H1 (cell line): ENCODE data around the gene KLHL10. TPM values are rescaled to one million over a fixed set of nuclear protein-coding genes. Genes with fewer than 3 reads are reported as not detected.
A peak's percentile ranks its signal among the peaks of the same experiment; 100 is the strongest.

Source experiments
- CTCF ChIA-PET: fragments of 300-600 bp; sonication (Branson Sonifier 250); formaldehyde crosslinking; loops from one replicate; lab custom pipeline; 2021; ENCODE audit not compliant: partially characterized antibody; lab: Charles Lee
- POLR2A ChIA-PET: fragments of 300-600 bp; sonication (Branson Sonifier 250); formaldehyde crosslinking; loops from one replicate; lab custom pipeline; 2021; ENCODE audit warnings: inconsistent platforms; ENCODE audit not compliant: partially characterized antibody; lab: Charles Lee
- DNase-seq, 2 experiments: peaks; one replicate each; pipeline versions ENCODE4 v3.0.0 to v3.0.0-alpha.2; 2010 to 2022; ENCODE audit warnings: low spot score in 2 of 2, low read depth in 1 of 2, mixed read lengths in 1 of 2
- FAIRE-seq: peaks from 2 replicates; lab custom pipeline; 2011; peaks lifted over from hg19 to GRCh38; lab: Jason Lieb, UNC
- H2AFZ ChIP-seq: 2 replicates; pipeline ENCODE4 v1.8.1; 2012; ENCODE audit warnings: low read length, inconsistent platforms
- H2AK5ac ChIP-seq: 2 replicates; pipeline ENCODE4 v1.6.1; 2013; ENCODE audit warnings: low read depth, low read length
- H2BK120ac ChIP-seq: replicated peaks from 2 replicates; pipeline ENCODE3; 2013; ENCODE audit warnings: low read depth, low read length, inconsistent platforms
- H2BK12ac ChIP-seq: 2 replicates; pipeline ENCODE4 v1.6.1; 2013; ENCODE audit warnings: low read depth, low read length
- H2BK15ac ChIP-seq: 2 replicates; pipeline ENCODE4 v1.6.1; 2013; ENCODE audit warnings: low read length
- H2BK20ac ChIP-seq: 2 replicates; pipeline ENCODE4 v1.6.1; 2013; ENCODE audit warnings: low read length
- H2BK5ac ChIP-seq: 2 replicates; pipeline ENCODE4 v1.6.1; 2013; ENCODE audit warnings: low read depth, low read length
- H3K14ac ChIP-seq: 2 replicates; pipeline ENCODE4 v1.6.1; 2013; ENCODE audit warnings: inconsistent platforms; ENCODE audit not compliant: insufficient read length
- H3K18ac ChIP-seq: 2 replicates; pipeline ENCODE4 v1.6.1; 2013; ENCODE audit warnings: low read length; ENCODE audit errors: extremely low read depth
- H3K23ac ChIP-seq: 2 replicates; pipeline ENCODE4 v1.6.1; 2013; ENCODE audit warnings: inconsistent platforms; ENCODE audit not compliant: insufficient read length
- H3K23me2 ChIP-seq: 2 replicates; pipeline ENCODE4 v1.6.1; 2013; ENCODE audit warnings: low read depth, low read length
- H3K27ac ChIP-seq: 2 replicates; pipeline ENCODE4 v1.6.1; 2011; ENCODE audit warnings: low read depth, low read length, inconsistent platforms
- H3K27me3 ChIP-seq, 4 experiments: replicated peaks in 1 of 4; 1 replicate in 1 of 4; 2 replicates in 3 of 4; pipeline versions ENCODE4 v1.6.1 to v1.8.1; 2011 to 2013; ENCODE audit warnings: low read length in 3 of 4, mild to moderate bottlenecking in 3 of 4, inconsistent platforms in 2 of 4, mixed read lengths in 2 of 4, moderate library complexity in 1 of 4; ENCODE audit not compliant: control insufficient read depth in 3 of 4, insufficient read depth in 3 of 4; ENCODE audit errors: extremely low read depth in 1 of 4
- H3K36me3 ChIP-seq, 4 experiments: 2 replicates each; pipeline versions ENCODE4 v1.6.1 to v1.8.1; 2011 to 2013; ENCODE audit warnings: mild to moderate bottlenecking in 4 of 4, low read length in 3 of 4, moderate library complexity in 2 of 4, control low read depth in 1 of 4, inconsistent platforms in 1 of 4; ENCODE audit not compliant: insufficient read depth in 4 of 4, control insufficient read depth in 2 of 4
- H3K4ac ChIP-seq: replicated peaks from 2 replicates; pipeline ENCODE3; 2013; ENCODE audit warnings: low read length, low read depth, mixed read lengths, inconsistent platforms; ENCODE audit not compliant: insufficient read length
- H3K4me1 ChIP-seq, 4 experiments: replicated peaks in 1 of 4; 1 replicate in 1 of 4; 2 replicates in 3 of 4; pipeline versions ENCODE4 v1.6.1 to v1.8.1; 2011 to 2013; ENCODE audit warnings: low read length in 3 of 4, inconsistent platforms in 2 of 4, mixed read lengths in 1 of 4; ENCODE audit not compliant: insufficient read depth in 4 of 4, control insufficient read depth in 3 of 4
- H3K4me2 ChIP-seq, 2 experiments: 2 replicates each; pipeline versions ENCODE4 v1.6.1 to v1.8.1; 2011 to 2013; ENCODE audit warnings: low read depth in 2 of 2, low read length in 2 of 2, control low read depth in 1 of 2, inconsistent platforms in 1 of 2, mild to moderate bottlenecking in 1 of 2; ENCODE audit not compliant: insufficient read depth in 1 of 2
- H3K4me3 ChIP-seq, 4 experiments: fragments of 200-600, 300-600 bp in 1 of 4; sonication (generic), shearing (Covaris generic), sonication (Bioruptor Twin) in 1 of 4; 2 replicates each; pipeline versions ENCODE4 v1.5.1 to v1.8.1; 2011 to 2016; ENCODE audit warnings: low read length in 4 of 4, low read depth in 3 of 4, control low read depth in 2 of 4, inconsistent platforms in 2 of 4, mild to moderate bottlenecking in 2 of 4, mixed read lengths in 1 of 4, moderate library complexity in 1 of 4; ENCODE audit not compliant: insufficient read depth in 2 of 4; ENCODE audit errors: extremely low read depth in 1 of 4
- H3K56ac ChIP-seq: replicated peaks from 2 replicates; pipeline ENCODE3; 2013; ENCODE audit warnings: low read depth, mild to moderate bottlenecking, mixed read lengths, low read length, inconsistent platforms; ENCODE audit not compliant: insufficient read length
- H3K79me1 ChIP-seq: 2 replicates; pipeline ENCODE4 v1.6.1; 2013; ENCODE audit warnings: low read depth, low read length, control low read depth
- H3K79me2 ChIP-seq, 2 experiments: 2 replicates each; pipeline versions ENCODE4 v1.6.1 to v1.8.1; 2012 to 2013; ENCODE audit warnings: low read length in 2 of 2, mild to moderate bottlenecking in 2 of 2, inconsistent platforms in 1 of 2; ENCODE audit not compliant: insufficient read depth in 2 of 2, control insufficient read depth in 1 of 2
- H3K9ac ChIP-seq, 4 experiments: replicated peaks in 1 of 4; 1 replicate in 1 of 4; 2 replicates in 3 of 4; pipeline versions ENCODE4 v1.6.1 to v1.8.1; 2011 to 2013; ENCODE audit warnings: low read depth in 3 of 4, low read length in 3 of 4, control low read depth in 2 of 4, mild to moderate bottlenecking in 2 of 4, moderate library complexity in 2 of 4, inconsistent platforms in 1 of 4; ENCODE audit errors: extremely low read depth in 1 of 4
- H3K9me3 ChIP-seq, 2 experiments: 2 replicates each; pipeline versions ENCODE4 v1.6.1 to v1.8.1; 2012 to 2013; ENCODE audit warnings: mild to moderate bottlenecking in 2 of 2, moderate library complexity in 2 of 2, control low read depth in 1 of 2, inconsistent platforms in 1 of 2, low read depth in 1 of 2, low read length in 1 of 2, mixed read lengths in 1 of 2; ENCODE audit not compliant: insufficient read depth in 2 of 2
- H4K20me1 ChIP-seq, 2 experiments: replicated peaks in 1 of 2; 2 replicates each; pipeline versions ENCODE3 to v1.8.1; 2011 to 2013; ENCODE audit warnings: inconsistent platforms in 2 of 2, low read length in 2 of 2, mild to moderate bottlenecking in 1 of 2; ENCODE audit not compliant: insufficient read depth in 2 of 2, control insufficient read depth in 1 of 2
- H4K5ac ChIP-seq: 2 replicates; pipeline ENCODE4 v1.6.1; 2013; ENCODE audit warnings: low read length, low read depth, mixed read lengths, inconsistent platforms; ENCODE audit not compliant: insufficient read length
- H4K8ac ChIP-seq: 2 replicates; pipeline ENCODE4 v1.8.0; 2013; ENCODE audit warnings: mild to moderate bottlenecking, moderate library complexity, low read length, inconsistent platforms; ENCODE audit not compliant: insufficient read depth; ENCODE audit errors: extremely low read depth
- H4K91ac ChIP-seq: replicated peaks from 2 replicates; pipeline ENCODE3; 2013; ENCODE audit warnings: low read length, mixed read lengths, inconsistent platforms; ENCODE audit not compliant: insufficient read length
- ASH2L ChIP-seq: fragments of 200-600, 300-600 bp; sonication (generic); IDR thresholded peaks from one replicate; pipeline ENCODE4 v1.7.1; 2017; ENCODE audit warnings: low read length
- EGR1 ChIP-seq: IDR thresholded peaks from 2 replicates; pipeline ENCODE4 v1.6.1; 2011; ENCODE audit warnings: low read depth, low read length, borderline replicate concordance
- HDAC2 ChIP-seq, 2 experiments: fragments of 300-600 bp in 1 of 2; sonication (generic) in 1 of 2; IDR thresholded peaks; 2 replicates each; pipeline ENCODE4 v1.6.1; 2011 to 2012; ENCODE audit warnings: low read depth in 2 of 2, low read length in 2 of 2, mild to moderate bottlenecking in 2 of 2, moderate library complexity in 2 of 2, borderline replicate concordance in 1 of 2, inconsistent platforms in 1 of 2
- SIN3A ChIP-seq, 2 experiments: IDR thresholded peaks in 1 of 2; conservative IDR thresholded peaks in 1 of 2; 2 replicates each; pipeline ENCODE4 v1.6.1; 2011 to 2012; ENCODE audit warnings: low read length in 2 of 2, improper control_type of control experiment in 1 of 2, low read depth in 1 of 2, mild to moderate bottlenecking in 1 of 2
- SIX5 ChIP-seq: IDR thresholded peaks from 2 replicates; pipeline ENCODE4 v1.6.1; 2011; ENCODE audit warnings: mild to moderate bottlenecking, low read depth, low read length
- WGBS, 2 experiments: shearing (Covaris generic) in 1 of 2; methylation state at CpG; one replicate each; pipeline versions ENCODE4 v1.1.6 to v1.1.7; 2013 to 2015; ENCODE audit warnings: low lambda C conversion rate in 2 of 2, mixed read lengths in 2 of 2, inconsistent platforms in 1 of 2, low coverage in 1 of 2, missing lambda C conversion rate in 1 of 2; ENCODE audit not compliant: insufficient replicate concordance in 2 of 2, insufficient coverage in 1 of 2, insufficient read length in 1 of 2; ENCODE audit errors: extremely low coverage in 1 of 2, missing lambda C conversion rate in 1 of 2; 5-methylcytosine and 5-hydroxymethylcytosine counted together
- polyA plus RNA-seq, 7 experiments: library from polyadenylated mRNA; depleted of rRNA in 3 of 7; stranded (reverse) in 5 of 7; unstranded in 2 of 7; fragments of >200 nt in 5 of 7; fragments of 200-250 nt in 2 of 7; gene quantifications; 1 replicate in 5 of 7; 2 replicates in 1 of 7; 4 replicates in 1 of 7; pipeline versions ENCODE4 v1.2.1 to v1.2.3, GENCODE V29; 2011 to 2013; ENCODE audit warnings: missing spikeins in 2 of 7, mixed read lengths in 2 of 7
- total RNA-seq: library from RNA; stranded (reverse); fragmentation: NEBNext Ultra II Directional; extraction: Animal tissue kit (Norgen Biotek cat#: 25700); gene quantifications from 2 replicates; pipeline ENCODE4 v1.2.1, GENCODE V29; 2021
- TF ChIP-seq, protein P1 (sequence below): IDR thresholded peaks from 2 replicates; pipeline ENCODE4 v1.6.1; 2012; ENCODE audit warnings: inconsistent platforms

The KLHL10 gene
- total and polyA plus RNA-seq, 2 of the 8 experiments (the other 6 are each of a cell fraction or from before 2014, with no cell fraction given), result 0.19 to 0.26 TPM

DNA sequence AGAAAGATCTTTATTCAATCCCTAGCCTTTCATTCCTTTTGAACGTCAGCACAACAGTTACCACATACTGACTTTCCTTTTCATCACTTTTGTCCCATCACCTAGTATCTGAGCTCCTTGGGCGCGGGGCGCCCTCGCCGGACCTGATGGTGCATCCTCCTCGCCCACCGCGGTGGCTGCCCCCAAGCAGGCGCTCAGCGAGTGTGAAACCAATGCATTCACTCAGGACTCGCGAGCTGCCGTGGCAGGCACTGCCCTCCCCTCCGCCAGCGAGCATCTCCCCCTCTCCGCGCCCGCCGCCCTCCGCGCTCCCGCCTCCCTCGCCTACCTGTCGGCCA lies 26.8 kb downstream of the KLHL10 start:
- H3K27me3 ChIP-seq, result no peaks in the 10 kb centered on the region
- H3K4me3 ChIP-seq, result peak overlapping the region; percentile 86 to 94 (median 92)
- 3% methylated on average over 14 of the region's 25 CpGs; no CpG with 5 or more reads in 1 of the 2 experiments for WGBS, 2 experiments
- H3K56ac ChIP-seq, result peak overlapping the region; percentile 81
- H4K20me1 ChIP-seq, result peaks cover 2 to 24% of the 10 kb centered on the region in 2 experiments
- H4K91ac ChIP-seq, result no peak overlapping the region
- peaks cover 9 to 25% (median 13%) of the 10 kb centered on the region in 4 experiments for H3K4me1 ChIP-seq
- peaks cover 3% of the 10 kb centered on the region for H3K79me1 ChIP-seq
- H3K9me3 ChIP-seq, result no peaks in the 10 kb centered on the region
- no peak overlapping the region for H2BK20ac ChIP-seq
- no peak for TF ChIP-seq HDAC2 (IDR thresholded peaks at IDR 0.05; ENCODE audit: borderline replicate concordance in 1 of 2, low read depth in 2 of 2, low read length in 2 of 2)
- TF ChIP-seq SIN3A (conservative IDR thresholded peaks at IDR 0.05 in 1 of 2, IDR thresholded peaks at IDR 0.05 in 1 of 2; ENCODE audit: low read depth in 1 of 2, low read length in 2 of 2), result 0 out of 4 replicates have a peak, but pooled peaks have one; percentile 21 to 55
- no peak for TF ChIP-seq SIX5
- TF ChIP-seq, protein P1, sequence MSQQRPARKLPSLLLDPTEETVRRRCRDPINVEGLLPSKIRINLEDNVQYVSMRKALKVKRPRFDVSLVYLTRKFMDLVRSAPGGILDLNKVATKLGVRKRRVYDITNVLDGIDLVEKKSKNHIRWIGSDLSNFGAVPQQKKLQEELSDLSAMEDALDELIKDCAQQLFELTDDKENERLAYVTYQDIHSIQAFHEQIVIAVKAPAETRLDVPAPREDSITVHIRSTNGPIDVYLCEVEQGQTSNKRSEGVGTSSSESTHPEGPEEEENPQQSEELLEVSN, result peak; percentile 12; the same call in 1 of the 2 replicates
- peak; percentile 29 for TF ChIP-seq ASH2L
- TF ChIP-seq EGR1, result no peak
- no peak for FAIRE-seq
- no peak overlapping the region for H2BK120ac ChIP-seq
- CTCF ChIA-PET, result interaction anchor here (0.8 to 2.2 kb wide), 8 partner anchors 22 to 167 kb away, joined by 3 to 5 read pairs (median 4); partner anchors contain the start of gene JUP
- H3K36me3 ChIP-seq, result peaks cover 6 to 27% (median 23%) of the 10 kb centered on the region in 4 experiments
- H3K14ac ChIP-seq, result peak overlapping the region; percentile 89
- no peak overlapping the region for H3K4ac ChIP-seq
- DNase-seq, result no peak
- peak overlapping the region; percentile 98; the same call in 1 of the 2 replicates for H4K8ac ChIP-seq
- H2AFZ ChIP-seq, result no peak overlapping the region
- H3K79me2 ChIP-seq, result peaks cover 10 to 49% of the 10 kb centered on the region in 2 experiments
- H3K9ac ChIP-seq, result peak overlapping the region; percentile 70 to 95 (median 87)
- H2BK15ac ChIP-seq, result no peak overlapping the region
- no peak overlapping the region for H2AK5ac ChIP-seq
- peak overlapping the region; percentile 42; the same call in 1 of the 2 replicates for H3K27ac ChIP-seq
- peak overlapping the region; percentile 80 to 93 for H3K4me2 ChIP-seq
- H2BK12ac ChIP-seq, result no peak overlapping the region
- H3K23me2 ChIP-seq, result peaks cover 9% of the 10 kb centered on the region
- H3K18ac ChIP-seq, result no peak overlapping the region; the same call in 1 of the 2 replicates
- peak overlapping the region; percentile 87; the same call in 1 of the 2 replicates for H2BK5ac ChIP-seq
- no peak overlapping the region for H3K23ac ChIP-seq
- H4K5ac ChIP-seq, result peak overlapping the region; percentile 77
- POLR2A ChIA-PET, result interaction anchor here (0.6 to 4.1 kb wide), 35 partner anchors 10 to 706 kb away, joined by 3 to 26 read pairs (median 5); partner anchors contain the start of genes ACLY, EIF1, FKBP10 and HAP1
